Esophagus muscularis mucosa (tissue), 4 donors: ENCODE results near the gene GLIS1. TPM values are rescaled to one million over a fixed set of nuclear protein-coding genes. Genes with fewer than 3 reads are reported as not detected.
A peak's percentile ranks its signal among the peaks of the same experiment; 100 is the strongest.

Experiments used
- DNase-seq: peaks from one replicate; pipeline ENCODE4 v3.0.0-alpha.2; 2017; ENCODE audit errors: extremely low spot score
- H3K27ac ChIP-seq, 4 donors: fragments of 200-600 bp; sonication (generic); replicated peaks in 1 of 4; 1 replicate in 3 of 4; 2 replicates in 1 of 4; pipeline ENCODE4 v1.5.1; 2016 to 2019; ENCODE audit warnings: mild to moderate bottlenecking in 1 of 4
- H3K27me3 ChIP-seq, 4 donors: fragments of 200-600 bp; sonication (generic); one replicate each; pipeline versions ENCODE4 v1.5.1 to v1.6.0; 2016 to 2019
- H3K36me3 ChIP-seq, 4 donors: fragments of 200-600 bp; sonication (generic); one replicate each; pipeline ENCODE4 v1.5.1; 2016 to 2019
- H3K4me1 ChIP-seq, 4 donors: fragments of 200-600 bp; sonication (generic); one replicate each; pipeline ENCODE4 v1.5.1; 2016 to 2019
- H3K4me3 ChIP-seq, 4 donors: fragments of 200-600 bp; sonication (generic); 1 replicate in 2 of 4; 2 replicates in 2 of 4; pipeline ENCODE4 v1.5.1; 2016 to 2019; ENCODE audit warnings: mild to moderate bottlenecking in 4 of 4, moderate library complexity in 1 of 4
- H3K9me3 ChIP-seq, 4 donors: fragments of 200-600 bp; sonication (generic); 1 replicate in 3 of 4; 2 replicates in 1 of 4; pipeline ENCODE4 v1.5.1; 2016 to 2019
- EP300 ChIP-seq: sonication (generic); formaldehyde crosslinking; IDR thresholded peaks from one replicate; pipeline ENCODE4 v1.6.1; 2017; ENCODE audit warnings: antibody characterized with exemption
- POLR2A ChIP-seq: fragments of 450-650 bp; IDR thresholded peaks from one replicate; pipeline ENCODE4 v1.6.1; 2017; ENCODE audit warnings: antibody characterized with exemption, moderate library complexity, mild to moderate bottlenecking, low read depth
- POLR2AphosphoS5 ChIP-seq, 2 donors: sonication (generic); formaldehyde crosslinking; IDR thresholded peaks; one replicate each; pipeline ENCODE4 v1.6.1; 2017; ENCODE audit warnings: antibody characterized with exemption in 2 of 2
- WGBS: methylation state at CpG from one replicate; pipeline ENCODE4 v1.1.5; 2018; 5-methylcytosine and 5-hydroxymethylcytosine counted together
- intact Hi-C: fragments of 100-400 bp; cut with DNase I; formaldehyde crosslinking; loops from one replicate; pipeline ENCODE4 v1.15.1; 2023
- total RNA-seq, 4 donors: library from RNA; depleted of rRNA; stranded (reverse); fragments of >200 nt; gene quantifications; one replicate each; pipeline versions ENCODE4 v1.1.0 to v1.2.1, GENCODE V29; 2016
- TF ChIP-seq, protein P1 (sequence below), 3 experiments: fragments of 200-600 bp in 2 of 3; fragments of 450-650 bp in 1 of 3; sonication (generic) in 2 of 3; IDR thresholded peaks; one replicate each; pipeline ENCODE4 v1.5.1; 2017 to 2019; ENCODE audit warnings: antibody characterized with exemption in 3 of 3, mild to moderate bottlenecking in 2 of 3, moderate library complexity in 1 of 3

GLIS1 gene
- total RNA-seq, 4 donors from 2014 or later = 0.17 to 0.42 TPM; not detected in 2

DNA sequence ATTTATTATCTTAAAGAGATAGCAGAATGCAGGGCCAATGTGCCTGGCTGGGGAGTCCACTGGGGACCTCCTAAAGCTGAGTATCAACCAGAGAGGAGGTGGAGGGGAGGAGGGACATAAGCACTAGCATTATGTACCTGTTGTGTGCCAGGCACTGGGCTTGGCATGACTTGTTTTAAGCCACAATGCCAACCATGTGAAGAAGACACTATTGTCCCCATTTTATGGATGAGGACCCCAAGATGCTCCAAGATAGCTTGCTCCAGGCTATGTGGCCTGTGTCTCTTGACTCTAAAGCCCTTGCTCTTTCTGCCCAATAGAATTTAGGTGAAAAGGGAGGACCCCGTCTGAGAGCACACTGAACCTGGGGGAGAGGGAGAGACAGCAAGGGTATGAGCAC, 111.3 kb downstream of the GLIS1 start:
- Histone ChIP-seq H3K9me3 (no peaks in the 10 kb centered on the region), H3K36me3 (no peaks in the 10 kb centered on the region), H3K4me1 (no peaks in the 10 kb centered on the region), H3K27ac (no peak overlapping the region), H3K4me3 (no peak overlapping the region), H3K27me3 (peaks cover 0 to 12% (median 0%) of the 10 kb centered on the region in 4 donors)
- intact Hi-C loops = no loop called here
- no peak for TF ChIP-seq POLR2AphosphoS5 (IDR thresholded peaks at IDR 0.05)
- TF ChIP-seq EP300 = no peak
- TF ChIP-seq, protein P1, sequence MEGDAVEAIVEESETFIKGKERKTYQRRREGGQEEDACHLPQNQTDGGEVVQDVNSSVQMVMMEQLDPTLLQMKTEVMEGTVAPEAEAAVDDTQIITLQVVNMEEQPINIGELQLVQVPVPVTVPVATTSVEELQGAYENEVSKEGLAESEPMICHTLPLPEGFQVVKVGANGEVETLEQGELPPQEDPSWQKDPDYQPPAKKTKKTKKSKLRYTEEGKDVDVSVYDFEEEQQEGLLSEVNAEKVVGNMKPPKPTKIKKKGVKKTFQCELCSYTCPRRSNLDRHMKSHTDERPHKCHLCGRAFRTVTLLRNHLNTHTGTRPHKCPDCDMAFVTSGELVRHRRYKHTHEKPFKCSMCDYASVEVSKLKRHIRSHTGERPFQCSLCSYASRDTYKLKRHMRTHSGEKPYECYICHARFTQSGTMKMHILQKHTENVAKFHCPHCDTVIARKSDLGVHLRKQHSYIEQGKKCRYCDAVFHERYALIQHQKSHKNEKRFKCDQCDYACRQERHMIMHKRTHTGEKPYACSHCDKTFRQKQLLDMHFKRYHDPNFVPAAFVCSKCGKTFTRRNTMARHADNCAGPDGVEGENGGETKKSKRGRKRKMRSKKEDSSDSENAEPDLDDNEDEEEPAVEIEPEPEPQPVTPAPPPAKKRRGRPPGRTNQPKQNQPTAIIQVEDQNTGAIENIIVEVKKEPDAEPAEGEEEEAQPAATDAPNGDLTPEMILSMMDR (IDR thresholded peaks at IDR 0.05) = no peak
- 75% methylated on average over 1 of the region's 1 CpG for WGBS
- peak; percentile 55 for DNase-seq

GRCh38 chr1:53627031-53627430, 111.9 kb downstream of the GLIS1 start:
- Histone ChIP-seq H3K9me3 (no peaks in the 10 kb centered on the region), H3K4me1 (no peaks in the 10 kb centered on the region), H3K4me3 (no peak overlapping the region), H3K27me3 (peaks cover 0 to 12% (median 0%) of the 10 kb centered on the region in 4 donors), H3K36me3 (no peaks in the 10 kb centered on the region), H3K27ac (no peak overlapping the region)
- intact Hi-C loops = no loop called here
- DNase-seq = peak; percentile 82
- TF ChIP-seq, protein P1 (IDR thresholded peaks at IDR 0.05) = no peak
- TF ChIP-seq POLR2AphosphoS5 (IDR thresholded peaks at IDR 0.05) = no peak
- 76% methylated on average over 11 of the region's 13 CpGs for WGBS

GRCh38 chr1:53626616-53627015, 112.3 kb downstream of the GLIS1 start:
- H3K27ac ChIP-seq = no peak overlapping the region
- DNase-seq = peak; percentile 89
- H3K4me1 ChIP-seq = no peaks in the 10 kb centered on the region
- whole genome bisulfite sequencing = 69% methylated on average over 6 of the region's 6 CpGs
- intact Hi-C loops = no loop called here
- H3K27me3 ChIP-seq = peaks cover 0 to 12% (median 0%) of the 10 kb centered on the region in 4 donors
- H3K9me3 ChIP-seq = no peaks in the 10 kb centered on the region
- TF ChIP-seq POLR2A = no peak
- no peak for TF ChIP-seq EP300
- no peak for TF ChIP-seq POLR2AphosphoS5 (IDR thresholded peaks at IDR 0.05)
- TF ChIP-seq, protein P1 (IDR thresholded peaks at IDR 0.05) = no peak
- no peak overlapping the region for H3K4me3 ChIP-seq
- H3K36me3 ChIP-seq = no peaks in the 10 kb centered on the region

DNA sequence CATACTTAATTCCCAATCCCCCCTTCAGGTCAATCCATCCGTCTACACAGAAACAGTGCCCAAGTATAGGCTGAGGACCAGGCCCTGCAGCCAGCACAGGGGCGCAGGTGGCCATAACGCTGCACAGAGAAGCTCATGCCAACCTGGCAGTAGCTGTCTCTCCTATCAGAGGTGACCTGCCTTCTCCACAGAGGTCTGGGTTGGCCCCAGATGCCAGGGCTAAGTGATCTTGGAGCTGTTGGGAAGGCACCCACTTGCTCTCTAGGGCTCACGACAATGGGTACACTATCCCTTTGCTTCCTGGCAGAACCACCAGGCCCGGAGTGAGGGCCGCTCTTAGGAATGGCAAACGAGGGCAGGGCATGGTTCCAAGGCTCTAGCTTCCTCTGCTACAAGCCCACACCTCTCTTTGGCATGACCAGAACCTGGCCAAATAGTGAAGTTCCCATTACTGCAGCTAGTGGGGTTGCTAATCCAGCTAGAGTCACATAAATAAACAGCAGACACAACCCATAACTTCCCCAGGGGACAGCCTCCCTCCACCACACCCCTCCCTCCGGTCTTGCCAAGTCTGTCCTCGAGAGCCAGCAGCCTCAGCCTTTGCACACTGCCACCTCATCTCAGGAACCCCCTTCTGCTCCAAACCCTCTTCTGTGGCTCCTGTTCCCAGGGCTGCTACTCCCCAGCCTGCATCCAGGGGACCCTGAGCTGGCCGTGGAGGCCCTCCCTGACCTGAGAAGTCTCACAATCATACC, 113.0 kb downstream of the GLIS1 start:
- TF ChIP-seq POLR2A (no peak), EP300 (no peak), POLR2AphosphoS5 (IDR thresholded peaks at IDR 0.05) (no peak)
- TF ChIP-seq, protein P1 (IDR thresholded peaks at IDR 0.05) = no peak
- no peaks in the 10 kb centered on the region for H3K4me1 ChIP-seq
- H3K27me3 ChIP-seq = peaks cover 0 to 12% (median 0%) of the 10 kb centered on the region in 4 donors
- intact Hi-C loops = no loop called here
- no peaks in the 10 kb centered on the region for H3K9me3 ChIP-seq
- 65% methylated on average over 7 of the region's 10 CpGs for WGBS
- H3K27ac ChIP-seq = no peak overlapping the region
- no peak overlapping the region for H3K4me3 ChIP-seq
- no peaks in the 10 kb centered on the region for H3K36me3 ChIP-seq
- peak; percentile 90 for DNase-seq

- WGBS = 76% methylated on average over 2 of the region's 2 CpGs
- Histone ChIP-seq H3K4me1 (peaks cover 0 to 5% (median 0%) of the 10 kb centered on the region in 4 donors), H3K4me3 (no peak overlapping the region), H3K9me3 (no peaks in the 10 kb centered on the region), H3K27me3 (peaks cover 0 to 12% (median 0%) of the 10 kb centered on the region in 4 donors), H3K36me3 (no peaks in the 10 kb centered on the region), H3K27ac (no peak overlapping the region)
- TF ChIP-seq, protein P1 (IDR thresholded peaks at IDR 0.05) = no peak
- peak in 1 of 2 donors; percentile 21 for TF ChIP-seq POLR2AphosphoS5 (IDR thresholded peaks at IDR 0.05)
- intact Hi-C loops = no loop called here
- peak; percentile 92 for DNase-seq
Measured at GRCh38 chr1:53625049-53625448, 113.9 kb downstream of the GLIS1 start.
